Lung microvascular endothelial cell (primary cell): ENCODE measurements around the gene PPP1R9B. TPM values are rescaled to one million over a fixed set of nuclear protein-coding genes. Genes with fewer than 3 reads are reported as not detected.
A peak's percentile ranks its signal among the peaks of the same experiment; 100 is the strongest.

Experiments used
- DNase-seq, 2 donors: peaks; one replicate each; pipeline versions ENCODE4 v3.0.0 to v3.0.0-alpha.2; 2010; ENCODE audit warnings: low read depth in 2 of 2
- total RNA-seq: library from RNA; depleted of rRNA; stranded (reverse); fragments of >200 nt; gene quantifications from 2 replicates; pipeline ENCODE4 v1.2.1, GENCODE V29; 2014

The PPP1R9B gene
- total RNA-seq, 1 donor from 2014 or later, result 25.8 TPM

DNA sequence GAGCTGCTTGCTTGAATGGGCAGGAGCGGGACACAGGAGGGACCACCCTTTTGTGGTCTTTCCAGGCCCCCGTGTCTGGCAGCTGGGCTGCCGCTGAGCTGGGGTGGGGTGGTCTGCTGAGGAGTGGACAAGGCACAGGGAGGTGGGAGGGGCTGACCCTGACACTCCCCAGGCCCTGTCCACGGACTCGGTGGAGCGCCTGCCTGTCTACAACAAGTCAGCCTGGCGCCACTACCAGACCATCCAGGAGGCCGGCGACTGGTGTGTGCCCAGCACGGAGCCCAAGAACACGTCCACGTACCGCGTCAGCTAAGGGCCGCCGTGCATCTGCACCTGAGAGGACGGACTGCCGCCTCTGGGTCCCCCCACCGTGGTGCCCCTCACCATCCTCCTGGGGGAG lies 40.7 kb downstream of the PPP1R9B start:
- no peak for DNase-seq

DNA sequence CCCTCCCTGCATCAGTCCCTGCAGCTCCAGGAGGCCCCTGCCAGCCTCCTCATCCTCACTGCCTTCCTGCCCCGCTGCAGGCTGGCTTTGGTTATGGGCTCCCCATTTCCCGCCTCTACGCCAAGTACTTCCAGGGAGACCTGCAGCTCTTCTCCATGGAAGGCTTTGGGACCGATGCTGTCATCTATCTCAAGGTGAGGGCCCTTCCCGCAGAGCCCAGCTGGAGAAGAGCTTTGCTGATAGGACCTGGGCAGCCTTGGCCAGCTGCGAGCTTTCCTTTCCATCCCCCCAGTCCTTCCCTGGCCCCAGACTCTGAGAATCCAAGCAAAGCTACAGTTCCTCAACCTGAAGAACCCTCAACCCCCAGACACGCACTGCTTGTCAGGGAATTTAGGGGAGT lies 41.3 kb downstream of the PPP1R9B start:
- DNase-seq, result no peak

DNA sequence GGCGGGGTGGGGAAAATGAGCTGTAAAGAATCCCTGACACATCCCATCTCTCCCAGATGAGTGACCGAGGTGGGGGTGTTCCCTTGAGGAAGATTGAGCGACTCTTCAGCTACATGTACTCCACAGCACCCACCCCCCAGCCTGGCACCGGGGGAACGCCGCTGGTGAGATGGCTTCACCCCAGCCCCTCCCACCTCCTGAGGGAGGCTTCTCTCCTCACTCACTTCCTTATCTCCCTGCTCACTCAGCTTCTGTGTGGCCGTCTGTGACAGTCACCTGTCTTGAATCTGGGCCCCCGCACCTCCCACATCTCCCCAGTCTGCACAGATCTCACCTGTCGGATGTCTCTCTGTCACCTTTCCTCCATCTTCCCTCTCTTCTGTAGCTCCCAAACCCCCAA lies 41.9 kb downstream of the PPP1R9B start:
- DNase-seq, result no peak

DNA sequence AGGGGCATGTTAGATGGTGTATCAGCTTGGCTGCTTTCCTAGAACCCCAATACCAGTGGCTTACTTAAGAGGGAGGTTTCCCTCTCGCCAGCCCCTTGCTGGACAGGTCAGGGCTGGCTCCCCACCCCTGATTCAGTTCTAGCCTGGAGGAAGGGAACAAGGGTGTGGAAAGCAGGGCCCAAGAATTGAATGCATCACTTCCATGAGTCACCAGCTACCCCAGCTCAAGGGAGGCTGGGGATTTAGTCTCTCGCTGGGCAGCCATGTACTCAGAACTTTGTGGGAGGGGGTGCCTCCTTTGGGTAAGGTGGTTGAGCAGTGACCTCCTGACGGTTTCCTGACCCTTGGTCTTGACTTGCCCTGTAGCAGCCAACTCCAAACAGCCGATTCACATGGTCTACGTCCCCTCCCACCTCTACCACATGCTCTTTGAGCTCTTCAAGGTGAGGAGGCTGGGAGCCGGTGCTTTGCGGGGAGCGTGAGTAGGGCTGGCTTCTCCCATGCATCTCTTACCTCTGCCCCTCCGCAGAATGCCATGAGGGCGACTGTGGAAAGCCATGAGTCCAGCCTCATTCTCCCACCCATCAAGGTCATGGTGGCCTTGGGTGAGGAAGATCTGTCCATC lies 42.6 kb downstream of the PPP1R9B start:
- no peak for DNase-seq

DNA sequence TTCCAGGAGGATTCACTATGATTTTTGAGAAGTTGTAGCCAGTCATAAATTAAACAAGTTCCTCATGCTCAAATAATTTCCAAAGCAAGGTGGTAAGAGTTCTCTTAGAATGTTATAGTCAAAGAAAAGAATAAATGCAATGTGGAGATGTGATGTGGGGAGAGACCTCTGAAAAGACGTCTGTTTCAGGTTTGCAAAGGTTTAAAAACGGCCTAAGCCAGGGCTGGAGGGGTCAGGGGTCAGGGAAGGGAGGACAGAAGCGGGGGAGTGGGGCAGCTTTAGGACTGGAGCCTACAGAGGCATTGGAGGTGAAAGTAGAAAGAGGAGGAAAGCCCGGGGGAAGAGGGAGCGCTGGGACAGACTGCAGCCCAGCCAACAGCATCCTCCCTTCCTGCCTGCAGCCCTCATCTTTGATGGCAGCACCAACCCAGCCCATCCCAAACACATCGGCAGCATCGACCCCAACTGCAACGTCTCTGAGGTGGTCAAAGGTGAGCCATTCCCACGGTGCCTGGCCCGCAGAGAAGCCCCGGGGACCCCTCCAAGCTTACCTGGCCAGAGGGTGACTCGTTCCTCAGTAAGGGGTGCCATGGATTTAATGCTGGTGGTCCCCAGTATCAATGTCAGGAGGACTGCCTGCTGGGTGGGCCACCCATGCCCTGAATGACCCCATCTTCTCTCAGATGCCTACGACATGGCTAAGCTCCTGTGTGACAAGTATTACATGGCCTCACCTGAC lies 43.9 kb downstream of the PPP1R9B start:
- DNase-seq, result no peak

DNA sequence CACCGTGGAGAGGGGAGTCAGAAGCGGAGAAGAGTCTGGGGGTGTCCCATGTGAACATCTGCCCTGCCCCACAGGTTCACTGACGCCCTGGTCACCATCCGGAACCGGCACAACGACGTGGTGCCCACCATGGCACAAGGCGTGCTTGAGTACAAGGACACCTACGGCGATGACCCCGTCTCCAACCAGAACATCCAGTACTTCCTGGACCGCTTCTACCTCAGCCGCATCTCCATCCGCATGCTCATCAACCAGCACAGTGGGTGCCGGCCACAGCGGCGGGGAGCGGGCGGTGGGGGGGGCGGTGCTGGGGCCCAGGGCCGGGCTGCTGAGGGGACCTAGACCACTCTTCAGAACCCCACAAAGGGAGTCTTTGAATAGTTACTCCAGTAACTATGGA lies 44.7 kb downstream of the PPP1R9B start:
- DNase-seq, result no peak

DNA sequence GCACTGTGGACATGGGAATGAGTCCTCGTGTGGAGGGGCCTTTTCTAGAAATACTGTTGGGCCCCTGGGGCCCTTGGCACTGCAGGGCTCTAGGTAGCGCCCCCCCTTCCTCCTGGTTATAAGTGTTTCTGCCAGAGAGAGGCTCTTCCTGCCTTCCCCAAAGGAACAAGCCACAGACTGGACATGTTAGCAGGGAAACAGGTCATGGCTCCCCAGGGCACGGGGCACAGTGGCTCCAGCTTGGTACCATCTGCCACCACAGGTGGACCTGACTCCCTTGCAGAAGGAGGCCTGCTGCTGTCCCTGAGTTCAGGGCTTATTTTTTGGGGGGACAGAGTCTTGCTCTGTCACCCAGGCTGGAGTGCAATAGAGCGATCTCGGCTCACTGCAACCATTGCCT lies 46.5 kb downstream of the PPP1R9B start:
- DNase-seq, result no peak

DNA sequence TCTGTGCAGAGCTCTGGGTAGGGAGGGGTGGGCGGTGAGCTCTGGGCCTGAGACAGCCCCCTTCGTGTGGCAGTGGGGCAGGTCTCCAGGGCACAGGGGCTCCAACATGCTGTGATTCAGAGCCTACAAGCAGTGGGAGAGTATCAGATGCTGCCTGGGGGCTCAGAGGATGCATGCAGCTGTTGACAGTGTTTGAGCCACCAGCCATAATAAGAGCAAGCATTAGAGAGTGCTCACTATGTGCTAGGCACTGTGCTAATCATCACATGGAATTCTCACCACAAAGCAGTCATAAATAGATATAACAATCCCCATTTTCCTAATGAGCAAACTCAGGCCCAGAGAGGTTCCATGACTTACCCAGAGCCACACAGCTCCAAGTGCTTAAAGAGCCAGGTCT lies 47.2 kb downstream of the PPP1R9B start:
- no peak for DNase-seq

DNA sequence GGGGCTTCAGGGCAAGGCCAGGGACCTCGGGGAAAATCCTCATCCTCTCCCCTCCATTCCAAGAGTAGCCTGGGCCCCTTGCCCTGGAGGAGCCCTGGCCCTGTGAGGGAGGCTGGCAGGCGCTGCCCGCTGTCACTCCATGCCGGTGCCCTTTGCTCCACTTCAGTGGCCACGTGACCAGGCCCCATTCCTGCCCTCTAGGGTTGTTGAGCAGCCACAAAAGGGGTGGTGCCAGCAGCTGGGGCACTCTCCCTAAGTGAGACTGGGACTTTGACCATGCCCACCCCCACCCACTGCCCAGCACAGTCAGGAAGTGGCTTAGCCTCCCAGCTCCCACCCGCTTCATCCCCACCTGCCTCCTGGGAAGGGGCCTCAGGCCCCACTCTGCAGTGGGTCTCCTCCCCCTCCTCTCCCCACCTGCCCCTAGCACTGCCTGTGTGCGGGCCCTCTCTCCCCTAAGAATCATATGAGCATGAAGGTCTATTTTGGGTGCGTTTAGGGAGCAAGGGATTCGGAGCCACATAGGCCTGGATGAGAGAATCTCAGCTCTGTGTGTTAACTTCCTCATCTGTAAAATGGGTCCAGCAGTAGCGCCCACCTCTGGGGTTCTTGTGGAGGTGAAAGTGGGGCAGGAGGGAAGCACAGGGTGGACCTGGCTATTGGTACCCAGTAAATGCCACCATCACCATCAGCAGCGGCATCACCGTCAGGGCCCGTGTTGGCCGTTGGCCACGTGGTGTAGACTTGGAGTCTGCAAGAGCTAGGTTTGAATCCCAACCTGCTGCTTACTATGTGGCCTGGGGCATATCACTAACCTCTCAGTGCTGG lies 48.1 kb downstream of the PPP1R9B start:
- no peak for DNase-seq

DNA sequence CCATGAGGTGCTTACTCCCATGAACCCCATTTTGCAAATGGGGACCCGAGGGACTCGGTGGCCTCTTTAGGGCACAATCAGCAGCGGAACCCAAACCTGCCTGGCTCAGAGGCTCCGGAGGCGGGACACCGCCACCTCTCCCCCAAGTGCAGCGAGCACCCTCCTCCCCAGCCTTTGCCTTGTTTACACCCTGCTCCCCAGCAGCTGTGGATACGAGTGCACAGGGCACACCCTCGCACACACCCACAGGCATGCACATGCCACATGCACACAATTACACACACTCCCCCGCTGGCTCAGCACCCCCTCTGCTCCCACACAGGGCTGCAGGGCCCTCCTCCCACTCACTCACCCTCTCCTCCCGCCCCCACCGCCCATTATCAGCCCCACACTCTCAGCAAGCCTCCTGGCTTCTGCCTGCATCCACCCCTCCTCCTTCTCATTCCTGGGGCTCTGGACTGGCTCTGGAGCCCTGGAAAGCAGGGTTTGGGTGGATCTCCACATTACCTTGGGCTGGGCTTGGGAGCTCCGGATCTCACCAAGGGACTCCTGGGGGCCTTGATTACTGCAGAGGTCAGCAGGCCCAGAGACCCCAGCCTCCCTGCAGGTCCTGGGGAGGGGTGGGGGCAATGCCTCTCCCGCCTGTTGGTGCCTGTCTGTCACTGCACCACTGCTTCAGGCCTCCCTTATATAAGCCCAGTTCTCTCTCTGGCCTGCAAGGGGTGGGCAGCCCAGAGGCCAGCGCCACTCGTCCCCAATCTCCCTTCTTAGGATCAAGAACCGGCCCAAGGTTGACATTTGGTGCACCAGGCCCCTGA lies 48.9 kb downstream of the PPP1R9B start:
- no peak for DNase-seq

DNA sequence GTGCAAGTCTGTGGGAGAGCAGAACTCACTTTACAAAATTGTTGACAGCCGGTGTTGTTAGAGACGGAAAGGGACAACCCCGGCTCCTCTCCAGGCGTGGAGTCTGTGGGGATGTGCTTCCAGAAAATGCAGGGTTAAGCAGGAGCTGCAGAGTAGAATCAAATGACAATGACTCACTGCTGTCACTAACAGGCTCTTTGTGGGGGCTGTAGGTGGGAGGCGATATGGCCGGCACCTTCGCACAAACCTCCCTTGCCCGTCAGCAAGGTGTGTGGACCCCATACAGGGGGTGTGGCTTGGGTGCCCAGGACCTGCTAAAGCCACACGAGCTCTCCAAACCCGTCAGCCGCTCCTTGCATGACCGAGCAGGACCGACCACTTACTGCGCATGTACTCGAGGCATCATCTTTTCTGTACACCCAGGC lies 49.5 kb downstream of the PPP1R9B start:
- DNase-seq, result no peak

DNA sequence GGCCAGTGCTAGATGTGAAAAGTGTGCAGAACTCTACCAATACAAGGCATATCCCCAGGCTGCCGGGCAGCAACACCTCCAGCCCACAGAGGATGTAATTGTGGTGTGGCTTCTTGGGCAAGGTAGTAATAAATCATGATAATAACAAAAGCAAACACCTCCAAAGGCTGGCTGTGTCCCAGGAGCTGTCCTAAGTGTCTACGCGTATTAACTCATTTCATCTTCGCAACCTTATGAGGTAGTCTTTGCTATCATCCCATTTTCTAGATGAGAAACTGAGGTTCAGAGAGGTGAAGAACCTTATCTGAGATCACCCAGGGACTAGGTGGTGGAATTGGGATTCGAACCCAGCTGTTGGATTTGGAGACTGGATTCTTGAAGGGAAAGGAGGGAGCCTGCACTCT lies 50.0 kb downstream of the PPP1R9B start:
- DNase-seq, result no peak

DNA sequence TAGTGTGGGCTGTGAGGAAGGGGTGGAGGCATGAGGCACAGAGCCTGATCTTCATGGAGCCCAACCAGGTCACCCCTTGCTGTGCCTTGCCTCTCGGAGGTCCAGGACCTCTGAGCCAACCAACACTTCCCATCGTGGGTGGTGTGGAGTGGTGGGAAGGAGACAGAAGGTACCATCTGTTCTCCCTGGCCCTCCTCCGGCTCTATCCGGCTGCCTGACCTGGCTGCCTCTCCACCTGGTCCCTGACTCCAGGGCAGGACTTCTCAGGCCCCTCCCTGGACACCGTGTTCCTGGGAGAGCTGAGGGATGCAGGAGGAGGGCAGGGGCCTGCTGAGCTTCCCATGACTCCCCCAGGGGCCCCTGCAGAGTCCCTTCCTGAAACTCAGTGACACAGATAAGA lies 51.5 kb downstream of the PPP1R9B start:
- DNase-seq, result no peak

DNA sequence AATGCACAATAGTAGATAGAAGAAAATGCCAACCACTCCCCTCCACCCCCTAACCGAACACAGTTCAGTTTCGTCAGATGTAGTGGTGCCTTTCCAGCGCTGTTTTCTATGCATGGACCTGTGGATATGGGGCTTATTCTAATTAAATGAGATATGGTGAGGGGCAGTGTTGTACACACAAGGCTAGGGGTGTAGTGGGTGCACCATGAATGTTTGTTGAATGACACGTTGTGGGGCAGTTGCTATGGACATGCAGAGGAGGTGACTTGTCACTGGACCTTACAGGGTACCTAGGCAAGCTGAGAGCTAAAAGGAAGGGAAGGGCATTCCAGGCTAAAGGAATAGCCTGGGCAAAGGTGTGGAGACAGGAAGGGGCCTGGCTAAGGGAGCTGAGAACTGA lies 51.9 kb downstream of the PPP1R9B start:
- DNase-seq, result no peak

DNA sequence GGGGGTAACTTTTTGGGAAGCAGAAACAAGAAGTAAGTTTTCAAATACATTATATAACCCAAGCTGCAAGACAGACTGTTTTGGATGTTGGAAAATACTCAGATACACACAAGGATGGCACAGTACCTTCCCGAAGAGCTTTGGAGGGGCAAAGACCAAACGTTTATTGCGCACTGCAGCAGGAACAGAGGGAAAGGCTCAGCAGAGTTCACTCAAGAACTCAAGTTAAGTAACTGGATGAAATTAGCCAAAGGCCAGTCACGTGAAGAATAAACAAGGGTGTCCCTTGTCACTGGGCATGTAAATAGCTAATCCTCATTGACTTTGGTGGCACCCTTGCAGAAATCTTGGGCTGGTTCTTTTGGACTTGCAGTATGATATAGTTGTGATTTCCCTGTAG lies 52.6 kb downstream of the PPP1R9B start:
- no peak for DNase-seq

DNA sequence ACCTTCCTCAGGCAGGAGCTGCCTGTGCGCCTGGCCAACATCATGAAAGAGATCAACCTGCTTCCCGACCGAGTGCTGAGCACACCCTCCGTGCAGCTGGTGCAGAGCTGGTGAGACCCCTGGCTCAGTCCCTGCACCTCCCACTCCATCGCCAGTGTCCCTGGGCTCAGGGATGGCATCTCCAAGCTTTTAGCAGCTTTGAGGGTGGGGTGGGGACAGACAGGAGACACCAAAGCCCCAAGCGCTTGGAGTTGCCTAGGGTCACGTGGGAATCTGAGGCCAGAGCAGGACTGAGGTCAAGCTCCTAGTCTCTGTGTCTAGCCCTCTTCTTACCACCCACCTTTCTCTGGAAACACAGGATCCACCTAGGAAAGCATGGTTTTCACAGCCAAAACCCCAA lies 53.0 kb downstream of the PPP1R9B start:
- DNase-seq, result no peak

DNA sequence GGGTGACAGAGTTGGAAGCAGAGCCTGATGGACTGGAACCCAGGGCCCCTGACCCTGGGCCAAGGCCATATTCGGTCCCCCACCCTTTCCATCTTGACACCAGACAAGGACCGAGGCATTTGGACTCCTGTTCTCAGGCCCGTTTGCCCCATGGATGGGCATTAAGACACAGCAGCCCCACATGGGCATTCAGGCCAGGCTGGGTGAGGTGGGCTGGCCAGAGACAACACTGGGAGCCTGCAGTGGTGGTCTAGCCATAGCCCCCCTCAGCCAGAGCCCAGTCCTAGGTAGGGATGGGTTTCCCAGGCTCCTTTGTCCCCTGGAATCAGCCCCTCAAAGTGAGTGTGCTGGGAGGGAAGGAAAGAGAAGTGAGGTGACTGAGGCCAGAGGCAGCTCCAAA lies 53.7 kb downstream of the PPP1R9B start:
- DNase-seq, result no peak

DNA sequence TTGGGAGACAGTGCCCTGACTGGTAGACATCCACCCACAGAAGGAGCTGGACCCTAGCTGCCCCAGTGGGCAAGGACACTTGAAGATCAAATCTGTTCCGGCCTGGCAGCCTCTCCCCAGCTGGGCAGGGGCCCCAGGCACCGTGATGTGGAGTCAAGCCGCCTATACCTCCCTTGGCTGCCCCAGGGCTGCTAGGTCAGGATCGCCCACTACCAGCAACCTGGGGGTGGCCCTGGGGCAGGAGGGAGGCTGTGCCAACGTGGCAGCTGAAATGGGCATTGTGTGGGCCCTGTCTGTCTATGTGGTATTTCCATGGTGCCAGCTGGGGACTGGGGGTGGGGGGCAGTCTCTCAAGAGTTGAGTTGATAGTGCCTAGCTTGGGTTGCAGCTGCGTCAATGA lies 54.4 kb downstream of the PPP1R9B start:
- no peak for DNase-seq

DNA sequence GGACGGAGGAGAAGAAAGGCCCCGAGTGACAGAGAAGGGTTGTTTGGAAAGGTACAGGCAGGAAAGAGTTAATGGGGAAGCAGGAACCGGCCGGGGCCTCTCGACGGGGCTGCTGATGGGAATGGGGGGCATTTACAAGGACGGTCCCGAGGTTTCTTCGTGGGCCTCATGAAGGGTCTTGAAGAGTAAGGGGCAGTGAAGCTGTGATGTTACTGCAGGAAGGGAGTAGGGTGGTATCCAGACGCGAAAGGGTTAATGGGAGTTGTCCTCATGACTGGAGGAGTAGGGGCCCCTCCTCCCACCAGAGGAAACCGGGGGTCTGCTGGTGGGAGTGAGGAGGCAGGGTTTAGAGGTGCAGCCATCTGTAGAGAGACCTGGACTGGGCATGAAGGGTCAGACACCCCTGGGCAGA lies 54.8 kb downstream of the PPP1R9B start:
- DNase-seq, result peak in 1 of 2 donors; percentile 40

DNA sequence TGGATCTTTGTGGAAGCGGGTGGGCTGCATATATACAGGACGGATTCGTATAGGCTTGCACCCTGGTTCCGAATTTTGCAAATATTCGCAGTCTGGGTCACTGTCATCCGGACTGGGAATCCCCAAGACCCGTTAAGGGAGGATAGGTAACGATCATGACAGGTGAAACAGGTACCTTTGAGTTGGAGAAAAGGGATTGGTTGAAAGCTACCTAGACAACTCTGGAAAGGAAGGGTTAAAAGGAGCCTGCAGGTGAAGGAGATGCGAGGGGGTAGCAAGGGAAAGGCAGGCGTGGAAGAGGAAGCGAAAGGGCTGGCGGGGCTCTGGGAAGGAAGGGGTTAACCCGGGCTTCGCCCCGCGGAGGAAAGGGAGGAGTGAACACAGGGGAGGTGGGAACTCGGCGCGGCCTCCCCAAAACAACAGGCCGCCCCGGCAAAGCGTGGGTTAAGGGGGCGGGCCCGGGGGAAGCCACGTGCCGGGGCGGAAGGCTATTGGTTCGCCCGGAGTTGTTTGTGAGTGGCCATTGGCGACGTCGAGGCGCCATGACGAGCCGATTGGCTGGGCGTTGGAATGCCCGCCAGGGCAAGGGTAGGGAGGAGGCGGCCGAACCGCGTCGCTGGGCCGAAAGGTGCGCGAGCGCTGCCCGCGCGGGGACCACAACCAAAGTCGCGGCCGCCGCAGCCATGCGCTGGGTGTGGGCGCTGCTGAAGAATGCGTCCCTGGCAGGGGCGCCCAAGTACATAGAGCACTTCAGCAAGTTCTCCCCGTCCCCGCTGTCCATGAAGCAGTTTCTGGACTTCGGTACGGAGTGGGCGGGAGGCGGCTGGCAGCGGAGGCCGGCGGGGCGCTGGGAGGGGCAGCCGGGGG lies 55.5 kb downstream of the PPP1R9B start, which contains the start of gene PDK2:
Gene PDK2, plus strand, starts transcription at position 599 of the 867 bp plus-strand sequence. Its CDS starts 85 bp downstream, at position 684.
- peak; percentile 95 to 97 for DNase-seq
